Measurements from ENCODE around the gene PERP.

The PERP gene

DNA sequence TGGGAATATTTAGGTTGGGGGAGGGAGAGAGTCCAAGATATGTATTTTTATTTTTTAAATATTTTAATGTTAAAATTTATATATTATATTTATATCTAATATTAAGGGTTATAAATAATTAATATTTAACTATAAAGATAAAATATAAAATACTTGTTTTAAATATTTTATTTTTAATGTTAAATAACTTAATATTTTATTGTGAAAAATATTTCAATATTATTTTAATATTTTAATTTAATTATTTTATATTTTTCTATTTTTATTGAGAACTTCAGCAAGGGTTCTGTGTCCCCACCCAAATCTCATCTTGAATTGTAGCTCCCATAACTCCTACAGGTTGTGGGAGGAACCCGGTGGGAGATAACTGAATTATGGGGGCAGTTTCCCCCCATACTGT, 34.0 kb downstream of the PERP start:
- DNase-seq (ENCODE audit: insufficient read length, low spot score) (no peak), FAIRE-seq (no peak)

DNA sequence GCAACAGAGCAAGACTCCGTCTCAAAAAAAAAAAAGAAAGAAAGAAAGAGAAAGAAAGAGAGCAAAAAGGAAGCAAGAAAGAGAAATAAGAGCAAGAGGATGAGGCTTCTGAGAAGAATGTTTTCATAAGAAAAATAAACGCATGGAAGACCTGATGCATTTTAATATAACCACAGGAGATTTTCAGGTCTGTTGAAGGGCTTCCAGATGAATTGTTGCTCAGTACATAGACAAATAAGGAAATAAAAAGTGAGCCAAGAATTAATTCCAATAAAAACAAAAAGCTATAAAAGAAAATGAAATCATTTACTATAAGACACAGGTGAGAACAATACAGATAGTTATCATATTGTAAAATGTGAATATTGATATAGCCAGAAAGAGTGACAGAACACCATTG, 43.5 kb downstream of the PERP start:
- FAIRE-seq (no peak), DNase-seq (ENCODE audit: insufficient read length, low spot score) (no peak)

GRCh38 chr6:138054982-138055381, 52.2 kb downstream of the PERP start:
- DNase-seq (ENCODE audit: insufficient read length, low spot score) (no peak), FAIRE-seq (no peak)

- no peak for FAIRE-seq
- no peak for DNase-seq (ENCODE audit: insufficient read length, low spot score)
Observed at GRCh38 chr6:138052783-138053182, 54.4 kb downstream of the PERP start.

DNA sequence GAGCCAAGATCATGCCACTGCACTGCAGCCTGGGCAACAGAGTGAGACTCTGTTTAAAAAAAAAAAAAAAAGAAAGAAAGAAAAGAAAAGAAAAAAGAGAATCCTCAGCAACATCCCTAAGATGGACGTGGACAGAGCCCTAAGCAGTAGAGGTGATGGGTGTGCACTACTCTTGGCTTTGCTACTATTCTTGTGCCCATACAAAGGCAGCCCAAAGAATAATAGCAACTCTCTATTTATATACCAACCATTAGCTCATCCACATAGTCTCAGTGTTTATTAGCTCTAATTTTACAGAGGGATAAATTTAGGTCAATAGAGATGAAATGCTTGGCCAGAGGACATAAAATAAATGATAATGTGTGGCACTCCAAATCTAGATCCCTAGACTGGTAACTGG, 62.2 kb downstream of the PERP start:
- FAIRE-seq (no peak), DNase-seq (ENCODE audit: insufficient read length, low spot score) (no peak)

GRCh38 chr6:138044458-138044857, 62.8 kb downstream of the PERP start:
- FAIRE-seq = no peak

More at GRCh38 chr6:138044458-138044857, 62.8 kb downstream of the PERP start:
- no peak for DNase-seq (ENCODE audit: insufficient read length, low spot score)

Measured in HTR-8/SVneo (cell line).